ENCODE data around the gene ZC3H15. TPM values are rescaled to one million over a fixed set of nuclear protein-coding genes. Genes with fewer than 3 reads are reported as not detected.

The ZC3H15 gene
- total RNA-seq, 1 experiment from 2014 or later = 60.9 TPM

- Mint-ChIP-seq H3K27ac (no peak overlapping the region), H3K27me3 (ENCODE audit: low read depth) (no peaks in the 10 kb centered on the region), H3K9me3 (0 out of 2 replicates have a peak, but pooled peaks cover 3% of the 10 kb centered on the region), H3K4me1 (peaks cover 12% of the 10 kb centered on the region), H3K36me3 (no peaks in the 10 kb centered on the region; the same call in 1 of the 2 replicates), H3K4me3 (no peak overlapping the region)
- ATAC-seq = no peak
- POLR2A ChIA-PET = no interaction called here
- CTCF ChIA-PET = no interaction called here
- DNase-seq (ENCODE audit: low spot score) = no peak
- no peak for TF ChIP-seq ZNF317 (CRISPR knock-in tag; IDR thresholded peaks at IDR 0.05; ENCODE audit: borderline replicate concordance, low read depth)
- no peak for TF ChIP-seq MAX (CRISPR knock-in tag; IDR thresholded peaks at IDR 0.05)
- no peak for TF ChIP-seq ZBTB43 (CRISPR knock-in tag; IDR thresholded peaks at IDR 0.05)
- TF ChIP-seq FOXJ3 (CRISPR knock-in tag; IDR thresholded peaks at IDR 0.05; ENCODE audit: borderline replicate concordance) = no peak
- TF ChIP-seq STAT6 (CRISPR knock-in tag; conservative IDR thresholded peaks at IDR 0.05; ENCODE audit: low read depth) = no peak
- no peak for TF ChIP-seq RORB (CRISPR knock-in tag; IDR thresholded peaks at IDR 0.05)
- TF ChIP-seq TCF7 (CRISPR knock-in tag; IDR thresholded peaks at IDR 0.05; ENCODE audit: low read depth) = no peak
- TF ChIP-seq GRHL2 (CRISPR knock-in tag; IDR thresholded peaks at IDR 0.05; ENCODE audit: insufficient replicate concordance, severe bottlenecking) = no peak
- TF ChIP-seq ZNF512 (CRISPR knock-in tag; IDR thresholded peaks at IDR 0.05; ENCODE audit: borderline replicate concordance) = no peak
- TF ChIP-seq, protein P1, sequence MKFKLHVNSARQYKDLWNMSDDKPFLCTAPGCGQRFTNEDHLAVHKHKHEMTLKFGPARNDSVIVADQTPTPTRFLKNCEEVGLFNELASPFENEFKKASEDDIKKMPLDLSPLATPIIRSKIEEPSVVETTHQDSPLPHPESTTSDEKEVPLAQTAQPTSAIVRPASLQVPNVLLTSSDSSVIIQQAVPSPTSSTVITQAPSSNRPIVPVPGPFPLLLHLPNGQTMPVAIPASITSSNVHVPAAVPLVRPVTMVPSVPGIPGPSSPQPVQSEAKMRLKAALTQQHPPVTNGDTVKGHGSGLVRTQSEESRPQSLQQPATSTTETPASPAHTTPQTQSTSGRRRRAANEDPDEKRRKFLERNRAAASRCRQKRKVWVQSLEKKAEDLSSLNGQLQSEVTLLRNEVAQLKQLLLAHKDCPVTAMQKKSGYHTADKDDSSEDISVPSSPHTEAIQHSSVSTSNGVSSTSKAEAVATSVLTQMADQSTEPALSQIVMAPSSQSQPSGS (CRISPR knock-in tag; IDR thresholded peaks at IDR 0.05; ENCODE audit: borderline replicate concordance, low read depth) = no peak
- TF ChIP-seq, protein P2, sequence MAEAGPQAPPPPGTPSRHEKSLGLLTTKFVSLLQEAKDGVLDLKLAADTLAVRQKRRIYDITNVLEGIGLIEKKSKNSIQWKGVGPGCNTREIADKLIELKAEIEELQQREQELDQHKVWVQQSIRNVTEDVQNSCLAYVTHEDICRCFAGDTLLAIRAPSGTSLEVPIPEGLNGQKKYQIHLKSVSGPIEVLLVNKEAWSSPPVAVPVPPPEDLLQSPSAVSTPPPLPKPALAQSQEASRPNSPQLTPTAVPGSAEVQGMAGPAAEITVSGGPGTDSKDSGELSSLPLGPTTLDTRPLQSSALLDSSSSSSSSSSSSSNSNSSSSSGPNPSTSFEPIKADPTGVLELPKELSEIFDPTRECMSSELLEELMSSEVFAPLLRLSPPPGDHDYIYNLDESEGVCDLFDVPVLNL (CRISPR knock-in tag; IDR thresholded peaks at IDR 0.05; ENCODE audit: borderline replicate concordance, low read depth) = no peak
- no peak for TF ChIP-seq ZNF416 (CRISPR knock-in tag; IDR thresholded peaks at IDR 0.05)
- TF ChIP-seq ZNF532 (CRISPR knock-in tag; IDR thresholded peaks at IDR 0.05; ENCODE audit: borderline replicate concordance) = no peak
- TF ChIP-seq FOXK1 (CRISPR knock-in tag; IDR thresholded peaks at IDR 0.05) = no peak
Measured at GRCh38 chr2:186480991-186481390, 5.1 kb upstream of the ZC3H15 start.
